Lung (tissue), 13 donors: ENCODE data around the gene DIS3. TPM values are rescaled to one million over a fixed set of nuclear protein-coding genes. Genes with fewer than 3 reads are reported as not detected.

Source experiments
- ATAC-seq: fragments of 200-7000 bp; cut with Tn5 transposase; one replicate; pipeline ENCODE4 v1.9.1; 2020; ENCODE audit warnings: moderate number of reproducible peaks; ENCODE audit not compliant: insufficient read depth, low FRiP score
- DNase-seq, 3 donors: peaks; one replicate each; pipeline ENCODE4 v3.0.0-alpha.2; 2013 to 2017
- H3K27ac ChIP-seq, 2 donors: one replicate each; pipeline ENCODE4 v1.5.1; 2013; ENCODE audit warnings: mild to moderate bottlenecking in 2 of 2, moderate library complexity in 2 of 2, control low read depth in 1 of 2, inconsistent platforms in 1 of 2, low read depth in 1 of 2, low read length in 1 of 2
- H3K27me3 ChIP-seq, 3 donors: one replicate each; pipeline ENCODE4 v1.5.1; 2013; ENCODE audit warnings: low read length in 2 of 3; ENCODE audit not compliant: control insufficient read depth in 3 of 3, insufficient read depth in 3 of 3
- H3K36me3 ChIP-seq, 4 donors: one replicate each; pipeline ENCODE4 v1.5.1; 2013; ENCODE audit warnings: low read length in 4 of 4, mild to moderate bottlenecking in 1 of 4, moderate library complexity in 1 of 4; ENCODE audit not compliant: control insufficient read depth in 4 of 4, insufficient read depth in 4 of 4
- H3K4me1 ChIP-seq, 5 donors: one replicate each; pipeline ENCODE4 v1.5.1; 2013; ENCODE audit warnings: low read length in 5 of 5, mild to moderate bottlenecking in 2 of 5, moderate library complexity in 1 of 5; ENCODE audit not compliant: control insufficient read depth in 5 of 5, insufficient read depth in 5 of 5
- H3K4me3 ChIP-seq: one replicate; pipeline ENCODE4 v1.5.1; 2013; ENCODE audit warnings: mild to moderate bottlenecking, control low read depth, moderate library complexity
- H3K9ac ChIP-seq, 2 donors: one replicate each; pipeline ENCODE4 v1.5.1; 2013; ENCODE audit warnings: low read length in 2 of 2, control low read depth in 1 of 2; ENCODE audit not compliant: insufficient read depth in 1 of 2
- H3K9me3 ChIP-seq, 4 donors: one replicate each; pipeline ENCODE4 v1.5.1; 2013; ENCODE audit warnings: low read length in 3 of 4, mild to moderate bottlenecking in 1 of 4, moderate library complexity in 1 of 4; ENCODE audit not compliant: control insufficient read depth in 4 of 4, insufficient read depth in 3 of 4
- CTCF ChIP-seq: IDR thresholded peaks from 2 replicates; pipeline ENCODE4 v1.5.1; 2012; ENCODE audit warnings: mild to moderate bottlenecking; ENCODE audit errors: control extremely low read depth, extremely low read depth
- WGBS, 2 donors: extraction: QIAGEN DNeasy Blood & Tissue Kit; methylation state at CpG; one replicate each; pipeline ENCODE4 v1.1.7; 2013; 5-methylcytosine and 5-hydroxymethylcytosine counted together
- polyA plus RNA-seq, 2 donors: library from polyadenylated mRNA; stranded (reverse); fragments of 200-250 nt; gene quantifications; one replicate each; pipeline ENCODE4 v1.2.1, GENCODE V29; 2013
- small RNA-seq: library from RNA; depleted of rRNA; stranded (forward); fragments of <200 nt; gene quantifications from one replicate; pipeline ENCODE3, GENCODE V24; 2014; ENCODE audit warnings: low replicate concordance
- total RNA-seq, 2 donors: library from RNA; depleted of rRNA in 1 of 2; stranded (reverse); fragments of >200 nt in 1 of 2; gene quantifications; one replicate each; pipeline ENCODE4 v1.2.1, GENCODE V29; 2014 to 2021
- donor health status: control.
- donor health status: control.
- donor health status: Bipolar disorder and iron deficiency.
- donor health status: healthy.
- donor health status: DM: yes; HTN: yes; CAD: no.

DIS3 gene
- total and polyA plus RNA-seq, 4 donors, result 11.2 to 40.4 (median 22.2) TPM

GRCh38 chr13:72716776-72717175 lies 64.9 kb downstream of the DIS3 start:
- Histone ChIP-seq H3K27ac (no peak overlapping the region), H3K4me3 (no peak overlapping the region), H3K36me3 (peaks cover 8 to 41% (median 18%) of the 10 kb centered on the region in 4 donors), H3K27me3 (no peaks in the 10 kb centered on the region), H3K9ac (no peak overlapping the region), H3K9me3 (peaks cover 0 to 3% (median 0%) of the 10 kb centered on the region in 4 donors), H3K4me1 (peaks cover 0 to 2% (median 0%) of the 10 kb centered on the region in 5 donors)
- WGBS, 2 donors, result 51 to 55% methylated on average over 3 of the region's 3 CpGs
- DNase-seq (peak in 1 of 3 donors; percentile 28), ATAC-seq (no peak)
- TF ChIP-seq CTCF, result no peak

Small RNA genes within 50 kb of the gene (small RNA-seq; reads per million reads assigned to genes)
- not detected for gene RNU6-80P

Other genes starting within 250 kb of the DIS3 start
- 1 to 10 TPM; 6.6 to 6.7 TPM for gene MZT1, start 54.3 kb downstream of the DIS3 start, total RNA-seq
- gene MZT1, start 54.3 kb downstream of the DIS3 start, polyA plus RNA-seq, result 10 to 100 TPM in 1 of 2 donors, 1 to 10 TPM in 1; 7.5 to 12.5 TPM
- 1 to 10 TPM; 3.8 to 4.0 TPM for gene BORA, start 54.0 kb downstream of the DIS3 start, total RNA-seq
- 1 to 10 TPM; 1.6 to 2.9 TPM for gene BORA, start 54.0 kb downstream of the DIS3 start, polyA plus RNA-seq
- gene PIBF1, start 233 bp upstream of the DIS3 start, total RNA-seq, result 10 to 100 TPM; 26.6 to 61.1 TPM
- 10 to 100 TPM in 1 of 2 donors, 1 to 10 TPM in 1; 8.4 to 24.7 TPM for gene PIBF1, start 233 bp upstream of the DIS3 start, polyA plus RNA-seq